WTC11 (cell line): ENCODE results near the gene KLF1. TPM values are rescaled to one million over a fixed set of nuclear protein-coding genes. Genes with fewer than 3 reads are reported as not detected.
A peak's percentile ranks its signal among the peaks of the same experiment; 100 is the strongest.

ENCODE experiments used
- ATAC-seq: fragments of 200-7000 bp; cut with Tn5 transposase; 2 replicates; pipeline ENCODE4 v1.10.0; 2021; ENCODE audit warnings: mild to moderate bottlenecking, moderate library complexity
- CTCF ChIA-PET: fragments of 300-600 bp; sonication (Branson Sonifier 250); formaldehyde crosslinking; loops from one replicate; lab custom pipeline; 2021; ENCODE audit warnings: antibody characterized with exemption; lab: Charles Lee
- POLR2A ChIA-PET: fragments of 350-600 bp; sonication (Branson Sonifier 250); formaldehyde crosslinking; loops from one replicate; lab custom pipeline; 2021; ENCODE audit warnings: antibody characterized with exemption; lab: Charles Lee
- DNase-seq: peaks from one replicate; pipeline ENCODE4 v3.0.0; 2021; ENCODE audit warnings: low spot score
- H3K27ac Mint-ChIP-seq: 2 replicates; pipeline ENCODE4 v1.8.0; 2021; ENCODE audit warnings: mixed read lengths
- H3K27me3 Mint-ChIP-seq: 2 replicates; pipeline ENCODE4 v1.8.0; 2021; ENCODE audit warnings: low read depth, mild to moderate bottlenecking, moderate library complexity, mixed read lengths
- H3K36me3 Mint-ChIP-seq: 2 replicates; pipeline ENCODE4 v1.8.0; 2021; ENCODE audit warnings: mixed read lengths
- H3K4me1 Mint-ChIP-seq: 2 replicates; pipeline ENCODE4 v1.8.0; 2022; ENCODE audit warnings: mixed read lengths
- H3K4me3 Mint-ChIP-seq: 2 replicates; pipeline ENCODE4 v1.8.0; 2021; ENCODE audit warnings: mild to moderate bottlenecking, moderate library complexity, mixed read lengths
- H3K9me3 Mint-ChIP-seq: 2 replicates; pipeline ENCODE4 v1.8.0; 2021; ENCODE audit warnings: mixed read lengths
- AFF4 ChIP-seq: sonication (generic); formaldehyde crosslinking; IDR thresholded peaks from 2 replicates; pipeline ENCODE4 v1.8.1; 2023; ENCODE audit warnings: mild to moderate bottlenecking, missing genetic modification reagents, borderline replicate concordance
- CREM ChIP-seq: sonication (generic); formaldehyde crosslinking; IDR thresholded peaks from 2 replicates; pipeline ENCODE4 v1.8.1; 2022; ENCODE audit warnings: mild to moderate bottlenecking, missing genetic modification reagents, moderate library complexity
- E2F4 ChIP-seq: sonication (generic); formaldehyde crosslinking; IDR thresholded peaks from 2 replicates; pipeline ENCODE4 v1.8.1; 2022; ENCODE audit warnings: low read depth, mild to moderate bottlenecking, moderate library complexity, missing genetic modification reagents, borderline replicate concordance
- FOXJ3 ChIP-seq: sonication (generic); formaldehyde crosslinking; IDR thresholded peaks from 2 replicates; pipeline ENCODE4 v1.9.0; 2021; ENCODE audit warnings: missing genetic modification reagents, mild to moderate bottlenecking, borderline replicate concordance
- GABPB1 ChIP-seq: sonication (generic); formaldehyde crosslinking; IDR thresholded peaks from 2 replicates; pipeline ENCODE4 v1.8.1; 2023; ENCODE audit warnings: mild to moderate bottlenecking, missing genetic modification reagents
- GTF2I ChIP-seq: fragments of 250-450 bp; sonication (Bioruptor Pico); conservative IDR thresholded peaks from 2 replicates; pipeline ENCODE4 v1.4.0; 2021; ENCODE audit warnings: mild to moderate bottlenecking
- MAX ChIP-seq: sonication (generic); formaldehyde crosslinking; IDR thresholded peaks from 2 replicates; pipeline ENCODE4 v1.8.0; 2022; ENCODE audit warnings: mild to moderate bottlenecking, missing genetic modification reagents
- MLX ChIP-seq: sonication (generic); formaldehyde crosslinking; IDR thresholded peaks from 2 replicates; pipeline ENCODE4 v1.8.1; 2023; ENCODE audit warnings: mild to moderate bottlenecking, missing genetic modification reagents, moderate library complexity
- MYBL2 ChIP-seq: sonication (generic); formaldehyde crosslinking; IDR thresholded peaks from 2 replicates; pipeline ENCODE4 v1.8.1; 2023; ENCODE audit warnings: mild to moderate bottlenecking, moderate library complexity, missing genetic modification reagents
- NFE2L1 ChIP-seq: sonication (generic); formaldehyde crosslinking; IDR thresholded peaks from 2 replicates; pipeline ENCODE4 v1.8.1; 2023; ENCODE audit warnings: missing genetic modification reagents
- OVOL2 ChIP-seq: fragments of 250-450 bp; sonication (Bioruptor Pico); IDR thresholded peaks from 2 replicates; pipeline ENCODE4 v1.9.0; 2021; ENCODE audit warnings: mild to moderate bottlenecking, borderline replicate concordance
- RORB ChIP-seq: fragments of 250-450 bp; sonication (Bioruptor Pico); IDR thresholded peaks from 2 replicates; pipeline ENCODE4 v1.9.0; 2021; ENCODE audit warnings: mild to moderate bottlenecking
- SMAD4 ChIP-seq: sonication (generic); formaldehyde crosslinking; IDR thresholded peaks from 2 replicates; pipeline ENCODE4 v1.8.0; 2022; ENCODE audit warnings: mild to moderate bottlenecking, missing genetic modification reagents
- SP1 ChIP-seq: sonication (generic); formaldehyde crosslinking; conservative IDR thresholded peaks from 2 replicates; pipeline ENCODE4 v1.8.1; 2022; ENCODE audit warnings: missing genetic modification reagents
- STAT6 ChIP-seq: sonication (generic); formaldehyde crosslinking; conservative IDR thresholded peaks from 2 replicates; pipeline ENCODE4 v1.8.1; 2023; ENCODE audit warnings: mild to moderate bottlenecking, low read depth, missing genetic modification reagents, moderate library complexity
- TEAD1 ChIP-seq: sonication (generic); formaldehyde crosslinking; IDR thresholded peaks from 2 replicates; pipeline ENCODE4 v1.8.0; 2022; ENCODE audit warnings: mild to moderate bottlenecking, missing genetic modification reagents
- USF2 ChIP-seq: sonication (generic); formaldehyde crosslinking; IDR thresholded peaks from 2 replicates; pipeline ENCODE4 v1.8.1; 2023; ENCODE audit warnings: mild to moderate bottlenecking, missing genetic modification reagents, moderate library complexity
- ZBTB21 ChIP-seq: sonication (generic); formaldehyde crosslinking; IDR thresholded peaks from 2 replicates; pipeline ENCODE4 v1.8.1; 2023; ENCODE audit warnings: mild to moderate bottlenecking, missing genetic modification reagents, borderline replicate concordance
- ZNF138 ChIP-seq: sonication (generic); formaldehyde crosslinking; conservative IDR thresholded peaks from 2 replicates; pipeline ENCODE4 v1.8.1; 2022; ENCODE audit warnings: mild to moderate bottlenecking, moderate library complexity, missing genetic modification reagents
- ZNF232 ChIP-seq: sonication (generic); formaldehyde crosslinking; IDR thresholded peaks from 2 replicates; pipeline ENCODE4 v1.8.0; 2022; ENCODE audit warnings: mild to moderate bottlenecking, missing genetic modification reagents
- ZNF423 ChIP-seq: fragments of 250-450 bp; sonication (Bioruptor Pico); IDR thresholded peaks from 2 replicates; pipeline ENCODE4 v2.1.2; 2022; ENCODE audit warnings: mild to moderate bottlenecking, moderate library complexity
- ZSCAN18 ChIP-seq: fragments of 250-450 bp; sonication (Bioruptor Pico); IDR thresholded peaks from 2 replicates; pipeline ENCODE4 v2.1.2; 2022; ENCODE audit warnings: mild to moderate bottlenecking, moderate library complexity
- total RNA-seq: library from RNA; stranded (reverse); gene quantifications from 3 replicates; pipeline ENCODE4 v1.2.3, GENCODE V29; 2021

KLF1 gene
- total RNA-seq, 1 experiment from 2014 or later, result 0.72 TPM

- TF ChIP-seq TEAD1 (CRISPR knock-in tag), result 0 out of 2 replicates have a peak, but pooled peaks have one; percentile 12
- no peak for TF ChIP-seq ZSCAN18 (CRISPR knock-in tag)
- TF ChIP-seq CREM (CRISPR knock-in tag), result 0 out of 2 replicates have a peak, but pooled peaks have one; percentile 3
- TF ChIP-seq ZNF423 (CRISPR knock-in tag), result peak; percentile 0; the same call in 1 of the 2 replicates
- TF ChIP-seq NFE2L1, result no peak
These were observed 1.0 kb downstream of the KLF1 start (continued) for GRCh38 chr19:12885749-12886650.

GRCh38 chr19:12884926-12885748 is 1.9 kb downstream of the KLF1 start:
- ATAC-seq (peak; percentile 83), DNase-seq (peak; percentile 99)
- peak overlapping the region; percentile 91 for H3K27ac Mint-ChIP-seq
- peaks cover 5% of the 10 kb centered on the region for H3K9me3 Mint-ChIP-seq
- POLR2A ChIA-PET, result interaction anchor here (0.6 to 2.9 kb wide), 17 partner anchors 12 to 210 kb away, joined by 3 to 18 read pairs (median 3); partner anchors contain the start of genes CALR, FARSA, GET3 and RNASEH2A
- peaks cover 47% of the 10 kb centered on the region for H3K27me3 Mint-ChIP-seq
- peaks cover 13% of the 10 kb centered on the region for H3K4me1 Mint-ChIP-seq
- CTCF ChIA-PET, result interaction anchor here (0.5 to 2.8 kb wide), 53 partner anchors 12 to 1595 kb away, joined by 3 to 63 read pairs (median 5); partner anchors contain the start of genes CALR, FARSA, GET3 and JUNB
- peak overlapping the region; percentile 84 for H3K4me3 Mint-ChIP-seq
- H3K36me3 Mint-ChIP-seq, result peaks cover 7% of the 10 kb centered on the region; the same call in 1 of the 2 replicates
- TF ChIP-seq MAX (CRISPR knock-in tag) (peak; percentile 98), CREM (CRISPR knock-in tag) (peak; percentile 49; the same call in 1 of the 2 replicates), STAT6 (CRISPR knock-in tag) (no peak), MYBL2 (CRISPR knock-in tag) (peak; percentile 93), GABPB1 (CRISPR knock-in tag) (peak; percentile 26; the same call in 1 of the 2 replicates), OVOL2 (CRISPR knock-in tag) (no peak), GTF2I (CRISPR knock-in tag) (no peak), E2F4 (CRISPR knock-in tag) (peak; percentile 81), ZNF138 (no peak), USF2 (CRISPR knock-in tag) (peak; percentile 74), SP1 (CRISPR knock-in tag) (peak; percentile 96), ZNF232 (peak; percentile 96), RORB (CRISPR knock-in tag) (no peak), FOXJ3 (CRISPR knock-in tag) (no peak), ZBTB21 (CRISPR knock-in tag) (peak; percentile 83; the same call in 1 of the 2 replicates), MLX (CRISPR knock-in tag) (no peak), SMAD4 (no peak), AFF4 (CRISPR knock-in tag) (no peak)
